Stimulated activated CD8-positive, alpha-beta memory T cell treated with anti-CD3 and anti-CD28 coated beads, Interleukin-15, amount 100 ng/mL, for 1 hour (primary cell): ENCODE results near the gene ITGB7.
A peak's percentile ranks its signal among the peaks of the same experiment; 100 is the strongest.

Source experiments
- DNase-seq: peaks from one replicate; pipeline ENCODE4 v3.0.0-alpha.2; 2020; ENCODE audit warnings: low read depth

ITGB7 gene

DNA sequence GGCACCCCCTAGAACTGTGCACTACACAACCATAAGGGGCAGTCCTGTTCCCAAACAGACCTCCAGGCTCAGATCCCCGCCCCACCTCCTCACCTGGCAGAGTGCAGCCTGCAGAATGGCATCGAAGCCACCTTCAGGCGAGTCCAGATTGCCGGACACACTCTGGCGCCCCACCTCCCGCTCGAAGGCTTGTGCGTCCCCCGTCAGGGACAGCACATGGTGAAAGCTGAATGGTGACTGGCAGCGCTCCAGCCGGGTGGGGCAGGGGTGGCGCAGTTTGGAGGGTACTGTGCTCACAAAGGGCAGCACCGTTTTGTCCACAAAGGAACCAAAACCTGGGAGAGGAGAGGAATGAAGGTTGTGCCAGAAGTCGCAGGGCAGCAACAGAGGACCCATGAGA is 10.6 kb downstream of the ITGB7 start:
- no peak for DNase-seq

DNA sequence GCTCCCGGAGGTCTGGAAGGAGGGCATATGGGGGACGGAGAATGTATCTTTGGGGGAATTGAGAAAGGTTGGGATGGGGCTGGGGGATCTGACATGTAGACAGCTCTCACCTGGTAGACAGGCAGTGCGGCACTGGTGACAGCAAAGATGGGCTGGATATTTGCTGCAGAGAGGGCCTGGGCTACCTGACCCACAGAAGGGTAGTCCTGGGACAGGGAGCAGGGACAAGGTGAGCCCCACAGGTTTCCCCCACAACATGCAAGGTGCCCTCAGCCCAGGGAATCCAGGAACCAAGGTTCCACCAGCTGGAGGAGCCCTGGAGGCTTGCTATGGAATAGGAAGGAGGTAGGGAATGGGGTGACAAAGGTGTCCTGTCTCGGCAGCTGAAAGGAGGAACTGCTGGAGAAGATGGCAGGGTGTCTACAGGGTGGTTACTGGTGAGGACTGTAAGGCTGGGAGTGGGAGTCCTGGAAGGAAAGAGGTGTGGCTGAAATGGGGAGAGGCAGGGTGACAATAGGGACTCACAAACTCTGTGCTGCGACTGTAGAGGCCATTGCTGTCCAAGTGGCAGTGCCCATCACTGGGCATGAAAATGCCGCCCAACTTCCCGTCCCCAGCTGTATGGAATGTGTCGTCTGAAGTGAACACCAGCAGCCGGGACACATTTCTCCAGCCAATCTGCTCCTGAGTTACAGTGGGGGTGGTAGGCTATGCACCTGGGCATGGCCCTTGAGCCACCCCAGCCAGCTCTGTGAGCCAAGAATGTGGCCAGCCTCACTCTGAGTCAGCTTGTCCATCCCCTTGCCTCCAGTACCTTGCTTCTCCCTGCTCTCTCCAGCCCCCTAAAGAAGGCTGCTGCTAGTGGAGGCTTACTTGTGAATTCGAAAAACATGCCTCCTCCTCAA is 11.3 kb downstream of the ITGB7 start:
- no peak for DNase-seq

DNA sequence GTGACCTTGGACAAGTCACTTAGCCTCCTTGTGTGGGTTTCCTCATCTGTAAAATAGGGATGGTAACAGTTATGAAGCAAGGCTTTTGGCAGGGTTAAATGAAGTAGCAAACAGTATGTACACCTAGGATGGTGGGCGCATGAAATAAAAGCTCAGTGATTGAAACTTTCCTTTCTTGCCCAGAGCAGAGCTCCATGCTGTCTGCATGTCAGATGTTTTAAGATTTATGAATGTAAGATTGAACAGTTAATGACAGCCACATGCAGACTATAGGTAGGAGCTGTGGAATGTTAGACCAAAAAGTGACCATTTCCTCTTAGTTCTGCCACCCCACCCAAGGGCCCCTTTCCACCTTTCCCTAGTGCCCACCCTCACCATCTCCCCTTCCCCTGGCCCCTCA is 12.1 kb downstream of the ITGB7 start:
- no peak for DNase-seq

GRCh38 chr12:53193985-53194716 is 12.9 kb downstream of the ITGB7 start:
- DNase-seq = no peak

GRCh38 chr12:53193040-53193439 is 14.0 kb downstream of the ITGB7 start:
- DNase-seq = no peak

- no peak for DNase-seq
Measured at GRCh38 chr12:53192531-53193021, 14.5 kb downstream of the ITGB7 start.

DNA sequence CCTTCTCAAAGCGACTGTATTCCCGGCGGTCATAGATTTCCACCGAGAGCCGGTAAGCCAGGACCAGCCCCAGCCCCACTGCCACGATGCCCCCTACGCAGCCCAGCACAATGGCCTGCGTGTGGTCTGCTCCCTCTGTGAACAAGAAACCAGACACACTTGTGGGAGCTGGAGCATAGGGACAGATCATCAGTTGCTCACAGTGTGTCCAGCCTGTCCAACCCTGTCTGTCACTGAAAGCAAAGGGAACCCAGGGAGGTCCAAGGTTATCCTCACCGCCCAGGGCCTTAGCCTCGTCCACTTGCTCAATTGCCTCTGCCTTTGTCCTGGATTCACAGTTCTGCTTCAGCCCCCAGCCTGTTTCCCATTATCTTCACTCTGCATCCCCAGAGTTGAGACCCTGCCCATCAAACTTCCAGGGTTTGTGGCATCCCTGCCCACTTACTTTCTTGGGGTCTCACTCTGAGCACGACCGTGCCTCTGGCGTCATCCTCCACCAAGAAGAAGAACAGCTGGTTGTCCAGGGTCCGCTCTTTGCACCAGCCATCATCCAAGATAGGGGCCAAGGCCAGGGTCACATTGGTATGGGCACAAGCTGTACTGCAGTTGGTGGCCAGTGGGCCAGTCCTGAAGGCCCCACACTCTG is 15.0 kb downstream of the ITGB7 start:
- no peak for DNase-seq

DNA sequence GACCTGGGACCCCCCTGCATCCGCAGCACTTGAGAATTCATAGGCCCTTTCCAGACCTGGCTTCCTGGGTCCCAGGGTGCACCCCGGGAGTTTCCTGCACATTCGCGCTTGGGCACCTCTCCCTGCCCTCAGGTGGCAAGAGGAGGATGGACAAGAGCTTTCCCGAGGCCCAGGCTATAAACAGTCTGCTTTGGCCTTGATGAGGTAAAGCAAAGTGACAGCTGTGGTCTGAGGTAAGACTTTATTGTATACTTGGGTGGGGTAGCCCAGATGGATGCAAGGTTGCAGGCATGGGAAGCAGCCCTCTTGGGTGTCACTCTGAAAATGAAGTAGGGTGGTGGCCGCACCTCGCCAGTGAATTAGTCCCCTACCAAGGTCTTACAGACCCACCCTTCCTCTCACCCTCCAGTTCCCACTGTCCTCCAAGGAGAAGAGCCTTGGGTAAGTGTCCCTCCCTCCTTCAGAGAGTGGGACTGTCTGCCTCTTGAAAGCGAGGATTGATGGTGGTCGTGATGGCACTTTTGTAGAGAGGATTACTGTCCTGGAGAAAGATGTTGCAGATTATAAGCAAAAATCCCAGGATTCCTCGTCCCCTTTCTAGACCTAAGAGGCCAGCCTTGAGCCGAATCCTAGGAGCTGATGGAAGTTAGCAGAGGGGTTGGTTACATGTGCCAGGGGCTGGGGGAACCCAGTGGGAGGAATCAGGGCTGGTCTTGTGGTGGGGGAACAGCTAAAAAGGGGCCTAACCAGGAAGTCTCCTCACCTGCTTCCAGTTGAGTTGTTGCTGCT is 15.8 kb downstream of the ITGB7 start:
- DNase-seq = no peak

- DNase-seq = no peak
Measured at GRCh38 chr12:53190108-53190729, 16.8 kb downstream of the ITGB7 start.

DNA sequence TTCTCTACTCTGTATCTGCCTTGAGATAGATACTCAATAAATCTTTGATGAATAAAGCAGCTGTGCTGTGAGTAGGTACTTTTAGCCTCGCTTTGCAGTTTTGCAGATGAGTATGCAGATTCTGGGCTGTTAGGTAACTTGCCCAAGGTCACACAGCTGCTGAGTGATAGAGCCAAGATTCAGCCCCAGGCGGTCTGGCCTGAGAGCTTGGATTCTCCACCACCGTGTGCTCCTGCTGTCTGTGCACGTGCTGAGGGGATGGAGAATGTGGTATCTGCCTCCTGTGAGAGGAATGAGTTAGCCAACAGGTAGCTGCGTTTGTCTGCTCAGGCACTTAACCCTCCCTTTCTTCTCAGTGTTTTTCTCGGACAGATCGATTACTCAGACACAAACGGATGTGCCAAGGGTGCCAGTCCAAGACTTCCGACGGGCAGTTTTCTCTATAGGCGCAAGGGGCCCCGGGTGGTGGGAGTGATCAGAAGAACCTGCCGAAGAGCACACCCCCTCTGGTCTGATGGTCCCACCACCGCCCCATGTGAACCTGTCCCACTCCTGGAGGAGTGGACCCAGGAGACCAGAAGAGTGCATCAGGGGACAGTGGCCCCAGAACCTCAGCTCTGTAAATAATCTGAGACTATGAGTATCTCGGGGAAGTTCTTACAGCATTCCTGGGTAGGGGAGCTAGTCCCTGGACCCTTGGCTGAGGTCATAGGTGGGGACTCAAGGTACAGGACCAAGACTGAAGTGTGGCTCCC is 19.7 kb downstream of the ITGB7 start:
- no peak for DNase-seq

DNA sequence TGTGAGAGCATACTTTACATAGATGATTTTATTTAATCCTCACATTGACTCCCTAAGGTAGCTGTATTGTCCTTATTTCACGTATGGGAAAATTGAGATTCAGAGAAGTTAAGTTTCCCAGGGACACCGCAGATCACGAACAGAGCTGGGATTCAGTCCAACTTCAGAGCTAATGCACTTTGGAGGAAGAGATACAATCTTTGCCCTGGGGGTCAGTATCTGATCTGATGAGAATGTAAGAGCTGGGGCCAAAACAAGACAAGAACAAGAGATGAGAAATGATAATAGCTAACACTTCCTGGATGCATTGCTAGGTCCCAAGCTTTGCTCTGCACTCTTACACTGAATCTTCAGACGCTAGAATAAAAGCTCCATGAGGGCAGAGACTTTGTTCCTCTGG is 20.3 kb downstream of the ITGB7 start:
- DNase-seq = no peak

DNA sequence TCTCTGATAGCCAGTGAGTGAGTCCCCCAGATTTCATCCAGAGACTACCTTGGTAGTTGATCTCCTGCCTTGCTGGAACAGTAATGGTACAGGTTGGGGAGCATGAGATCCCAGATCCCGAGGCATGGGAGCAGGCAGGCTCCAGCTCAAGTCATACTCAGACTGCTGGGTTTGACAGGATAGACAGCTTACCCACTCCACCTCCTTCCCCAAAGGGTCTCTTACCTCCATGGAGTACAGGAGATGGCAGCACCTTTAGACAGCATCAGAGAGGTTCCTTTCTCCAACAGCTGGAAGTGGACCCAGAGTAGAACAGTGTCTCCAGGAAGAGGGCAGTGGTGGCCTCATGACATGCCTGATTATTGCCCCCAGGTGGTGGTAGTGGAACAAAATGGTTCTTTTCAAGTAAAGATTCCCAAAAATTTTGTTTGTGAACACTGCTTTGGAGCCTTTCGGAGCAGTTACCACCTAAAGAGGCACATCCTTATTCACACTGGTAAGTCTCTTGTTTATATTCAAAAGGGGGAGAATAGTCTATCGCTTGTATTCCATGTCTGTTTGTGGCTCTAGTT is 21.4 kb downstream of the ITGB7 start:
- no peak for DNase-seq

- no peak for DNase-seq
Measured at GRCh38 chr12:53184828-53185227, 22.2 kb downstream of the ITGB7 start.

- no peak for DNase-seq
Measured at GRCh38 chr12:53182903-53183302, 24.1 kb downstream of the ITGB7 start.

DNA sequence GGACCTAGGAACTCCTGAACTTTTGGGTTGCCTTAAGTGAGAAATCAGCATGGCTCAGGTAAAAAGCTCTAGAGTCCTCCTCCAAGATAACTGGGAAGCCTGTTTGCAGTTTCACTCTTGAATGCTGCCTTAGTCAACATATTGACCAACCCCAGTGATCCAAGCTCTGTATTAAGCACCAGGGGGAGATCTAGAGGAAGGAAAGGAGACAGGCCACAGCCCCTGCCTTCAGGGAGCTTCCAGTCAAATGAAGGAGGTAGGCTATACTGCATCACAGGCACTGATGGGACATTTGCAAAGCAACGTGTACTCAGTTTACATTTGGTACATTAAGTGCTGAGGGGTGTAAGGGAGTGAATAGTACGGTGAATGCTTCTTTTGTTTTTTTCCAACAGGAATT is 25.1 kb downstream of the ITGB7 start:
- DNase-seq = no peak

DNA sequence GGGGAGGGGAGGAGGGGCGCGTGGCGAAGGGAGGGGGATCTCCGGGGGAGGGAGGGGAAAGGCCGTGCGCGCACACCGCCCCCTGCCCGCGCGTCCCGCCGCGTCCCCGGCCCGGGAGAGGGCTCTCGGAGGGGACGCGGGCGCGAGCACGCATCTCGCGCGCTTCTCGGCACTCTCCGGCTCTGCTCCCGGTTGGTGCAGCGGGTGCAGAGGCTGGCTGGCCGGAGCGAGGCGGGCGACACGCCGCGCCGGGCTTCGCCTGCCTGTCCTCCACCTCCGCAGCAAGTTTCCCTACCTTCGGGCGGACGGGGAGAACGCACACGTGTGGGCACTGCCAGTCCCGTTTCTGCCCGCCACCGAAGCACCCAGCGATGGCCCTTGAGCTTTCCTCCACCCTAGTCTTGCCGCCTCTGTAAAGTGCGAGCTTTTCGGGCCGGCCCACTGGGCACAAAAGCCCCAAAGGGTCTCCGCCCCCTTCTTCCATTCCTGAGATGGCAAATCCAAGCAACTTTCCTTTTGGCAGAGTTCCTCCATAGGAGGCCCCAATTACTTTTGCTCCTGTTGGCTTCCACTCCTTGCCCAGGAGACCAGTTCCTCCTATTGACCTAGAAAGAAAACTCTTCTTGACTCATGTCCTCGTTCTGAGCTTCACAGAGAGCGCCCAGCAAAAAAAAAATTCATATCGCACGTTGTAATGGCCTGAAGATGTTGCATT is 26.0 kb downstream of the ITGB7 start:
- DNase-seq = peak; percentile 51

GRCh38 chr12:53180220-53180930 is 26.7 kb downstream of the ITGB7 start, which contains the start of the genes CSAD and ZNF740:
Gene CSAD, minus strand, starts transcription at chr12:53180925. Its CDS starts 7,455 bp downstream, at chr12:53173470.
Gene ZNF740, plus strand, starts transcription at chr12:53180722. Its CDS starts 1,262 bp downstream, at chr12:53181984.
- DNase-seq = peak; percentile 94

DNA sequence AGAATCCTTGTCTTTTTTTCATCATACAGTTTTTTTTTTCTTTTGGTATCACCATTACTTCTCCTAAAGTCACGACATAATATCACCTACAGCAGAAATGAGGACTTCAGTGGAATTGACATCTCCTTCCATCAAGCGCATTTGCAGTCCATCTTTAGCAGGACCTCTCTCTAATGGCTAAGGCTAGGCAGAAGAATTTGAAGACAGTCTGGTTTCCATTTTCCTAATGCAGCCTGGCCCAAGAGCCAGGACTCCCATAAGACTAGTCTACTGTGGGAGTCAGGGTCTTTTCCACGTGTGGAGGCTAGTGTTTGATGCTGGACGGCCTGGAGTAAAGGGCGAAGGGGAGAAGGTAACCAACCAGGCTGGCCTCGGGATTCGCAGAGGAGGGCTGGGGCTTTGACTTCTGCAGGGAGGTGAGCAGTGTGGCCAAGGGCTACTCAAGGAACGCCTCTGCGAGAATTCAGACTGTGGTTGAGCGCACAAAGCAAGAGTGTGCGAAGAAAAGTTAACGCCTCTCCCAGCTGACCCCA is 27.3 kb downstream of the ITGB7 start:
- DNase-seq = no peak
